IMR-90 (cell line): ENCODE results near the gene CAV2. TPM values are rescaled to one million over a fixed set of nuclear protein-coding genes. Genes with fewer than 3 reads are reported as not detected.

Experiments used
- ATAC-seq: fragments of 200-7000 bp; cut with Tn5 transposase; 2 replicates; pipeline ENCODE4 v1.9.1; 2020; ENCODE audit warnings: low read depth, mild to moderate bottlenecking, moderate library complexity
- BruUV-seq: library from RNA; stranded (reverse); fragments of 400-500 nt; replicated peaks from 2 replicates; lab custom pipeline; 2021; lab: Mats Ljungman, UMichigan
- CTCF ChIA-PET: fragments of 300-600 bp; formaldehyde crosslinking; extraction: SDS; loops from one replicate; lab custom pipeline; 2021; ENCODE audit warnings: antibody characterized with exemption; lab: Yijun Ruan, JAX
- POLR2A ChIA-PET: fragments of 300-600 bp; sonication (Branson Sonifier 250); formaldehyde crosslinking; loops from one replicate; lab custom pipeline; 2022; ENCODE audit warnings: antibody characterized with exemption; ENCODE audit not compliant: unreplicated experiment; lab: Charles Lee
- DNase-seq: peaks from one replicate; pipeline ENCODE4 v3.0.0; 2013
- H2AFZ ChIP-seq: replicated peaks from 2 replicates; pipeline ENCODE3; 2013; ENCODE audit warnings: low read length, mild to moderate bottlenecking; ENCODE audit not compliant: poor library complexity
- H2AK5ac ChIP-seq: 2 replicates; pipeline ENCODE4 v1.6.1; 2013; ENCODE audit warnings: low read depth, low read length, inconsistent platforms
- H2AK9ac ChIP-seq: replicated peaks from 2 replicates; pipeline ENCODE3; 2013; ENCODE audit warnings: mild to moderate bottlenecking, low read depth, low read length, moderate library complexity; ENCODE audit not compliant: poor library complexity
- H2BK120ac ChIP-seq: 2 replicates; pipeline ENCODE4 v1.6.1; 2013; ENCODE audit warnings: low read depth, low read length, inconsistent platforms
- H2BK15ac ChIP-seq: 3 replicates; pipeline ENCODE4 v1.6.1; 2013; ENCODE audit warnings: low read depth, low read length, inconsistent platforms
- H2BK20ac ChIP-seq: 2 replicates; pipeline ENCODE4 v1.6.1; 2013; ENCODE audit warnings: low read depth, mild to moderate bottlenecking, inconsistent platforms, low read length, moderate library complexity
- H2BK5ac ChIP-seq: 2 replicates; pipeline ENCODE4 v1.6.1; 2013; ENCODE audit warnings: mild to moderate bottlenecking, low read depth, low read length, inconsistent platforms; ENCODE audit not compliant: poor library complexity, severe bottlenecking
- H3K14ac ChIP-seq: replicated peaks from 2 replicates; pipeline ENCODE4 v1.6.1; 2013; ENCODE audit warnings: low read depth, low read length, inconsistent platforms
- H3K18ac ChIP-seq: 2 replicates; pipeline ENCODE4 v1.6.1; 2013; ENCODE audit warnings: low read depth, low read length, control low read depth
- H3K23ac ChIP-seq: 2 replicates; pipeline ENCODE4 v1.6.1; 2013; ENCODE audit warnings: low read depth, low read length, inconsistent platforms
- H3K27ac ChIP-seq: 2 replicates; pipeline ENCODE4 v1.5.1; 2013; ENCODE audit warnings: mild to moderate bottlenecking, control low read depth, low read length; ENCODE audit not compliant: insufficient read depth
- H3K27me3 ChIP-seq: 2 replicates; pipeline ENCODE4 v1.6.1; 2013; ENCODE audit warnings: low read length; ENCODE audit not compliant: control insufficient read depth, insufficient read depth
- H3K36me3 ChIP-seq: 2 replicates; pipeline ENCODE4 v1.6.1; 2013; ENCODE audit warnings: low read length, mixed read lengths; ENCODE audit not compliant: control insufficient read depth, insufficient read depth
- H3K4ac ChIP-seq: 2 replicates; pipeline ENCODE4 v1.6.1; 2013; ENCODE audit warnings: low read depth, low read length, inconsistent platforms
- H3K4me1 ChIP-seq: 2 replicates; pipeline ENCODE4 v1.6.1; 2013; ENCODE audit warnings: low read length, mixed read lengths; ENCODE audit not compliant: control insufficient read depth, insufficient read depth
- H3K4me2 ChIP-seq: 2 replicates; pipeline ENCODE4 v1.6.1; 2013; ENCODE audit warnings: low read depth, mild to moderate bottlenecking, control low read depth, low read length, moderate library complexity
- H3K4me3 ChIP-seq: 2 replicates; pipeline ENCODE4 v1.5.1; 2013; ENCODE audit warnings: low read depth, mild to moderate bottlenecking, control low read depth, low read length, moderate library complexity; ENCODE audit not compliant: insufficient read depth
- H3K56ac ChIP-seq: 2 replicates; pipeline ENCODE4 v1.6.1; 2013; ENCODE audit warnings: low read length, inconsistent platforms; ENCODE audit not compliant: insufficient read depth; ENCODE audit errors: extremely low read depth
- H3K79me1 ChIP-seq, 2 experiments: 2 replicates each; pipeline ENCODE4 v1.6.1; 2013; ENCODE audit warnings: low read length in 2 of 2, inconsistent platforms in 1 of 2, low read depth in 1 of 2
- H3K9ac ChIP-seq: 2 replicates; pipeline ENCODE4 v1.6.1; 2013; ENCODE audit warnings: low read depth, low read length, control low read depth
- H3K9me1 ChIP-seq: 2 replicates; pipeline ENCODE4 v1.6.1; 2013; ENCODE audit warnings: low read length, inconsistent platforms; ENCODE audit not compliant: insufficient read depth
- H3K9me3 ChIP-seq: 2 replicates; pipeline ENCODE4 v1.6.1; 2013; ENCODE audit warnings: low read length; ENCODE audit not compliant: control insufficient read depth, insufficient read depth
- H4K20me1 ChIP-seq: 2 replicates; pipeline ENCODE4 v1.6.1; 2013; ENCODE audit warnings: low read length, inconsistent platforms; ENCODE audit not compliant: insufficient read depth
- H4K5ac ChIP-seq: 2 replicates; pipeline ENCODE4 v1.6.1; 2013; ENCODE audit warnings: mild to moderate bottlenecking, low read depth, low read length, control low read depth
- H4K8ac ChIP-seq, 2 experiments: 2 replicates each; pipeline ENCODE4 v1.6.1; 2013; ENCODE audit warnings: low read depth in 2 of 2, low read length in 2 of 2, control low read depth in 1 of 2, inconsistent platforms in 1 of 2
- H4K91ac ChIP-seq: 2 replicates; pipeline ENCODE4 v1.6.1; 2013; ENCODE audit warnings: low read depth, low read length, inconsistent platforms; ENCODE audit not compliant: insufficient read depth
- CHD1 ChIP-seq: IDR thresholded peaks from 2 replicates; pipeline ENCODE4 v1.6.1; 2012; ENCODE audit warnings: low read depth, low read length, improper control_type of control experiment
- FOS ChIP-seq: fragments of 150-350 bp; IDR thresholded peaks from 2 replicates; pipeline ENCODE4 v1.6.1; 2016; ENCODE audit warnings: low read depth, low read length
- MAFK ChIP-seq: IDR thresholded peaks from 2 replicates; pipeline ENCODE4 v1.6.1; 2012; ENCODE audit warnings: low read depth, low read length, improper control_type of control experiment
- MXI1 ChIP-seq: IDR thresholded peaks from 2 replicates; pipeline ENCODE4 v1.6.1; 2012; ENCODE audit warnings: low read depth, mild to moderate bottlenecking, low read length, moderate library complexity, borderline replicate concordance
- NFE2L2 ChIP-seq: fragments of 150-350 bp; IDR thresholded peaks from 2 replicates; pipeline ENCODE4 v1.6.1; 2016; ENCODE audit warnings: low read depth, mild to moderate bottlenecking, low read length
- POLR2A ChIP-seq: IDR thresholded peaks from 2 replicates; pipeline ENCODE4 v1.6.1; 2012; ENCODE audit warnings: mild to moderate bottlenecking, low read depth, low read length
- RAD21 ChIP-seq: IDR thresholded peaks from 2 replicates; pipeline ENCODE4 v1.6.1; 2012; ENCODE audit warnings: low read length, improper control_type of control experiment
- RCOR1 ChIP-seq: IDR thresholded peaks from 2 replicates; pipeline ENCODE4 v1.6.1; 2012; ENCODE audit warnings: mild to moderate bottlenecking, low read length, improper control_type of control experiment; ENCODE audit not compliant: insufficient replicate concordance
- SMC3 ChIP-seq: fragments of 150-350 bp; IDR thresholded peaks from 2 replicates; pipeline ENCODE4 v1.6.1; 2016; ENCODE audit warnings: low read depth, mild to moderate bottlenecking, antibody characterized with exemption, low read length, moderate library complexity
- WGBS, 2 experiments: methylation state at CpG; one replicate each; pipeline versions ENCODE4 v1.1.5 to v1.1.7; 2013; ENCODE audit warnings: missing lambda C conversion rate in 2 of 2; ENCODE audit not compliant: insufficient read length in 1 of 2; ENCODE audit errors: extremely low coverage in 2 of 2; 5-methylcytosine and 5-hydroxymethylcytosine counted together
- dilution Hi-C: fragments of 300-500 bp; cut with HindIII; formaldehyde crosslinking; loops from one replicate; pipeline ENCODE4 v1.14.3; 2018; ENCODE audit warnings: low sequenced_read_pairs; ENCODE audit not compliant: unreplicated experiment
- in situ Hi-C: fragments of 300-500 bp; cut with MboI; formaldehyde crosslinking; loops from 3 replicates; pipeline ENCODE4 v1.14.3; 2019; ENCODE audit warnings: low sequenced_read_pairs, inconsistent platforms, mixed read lengths
- intact Hi-C: fragments of 100-400 bp; cut with micrococcal nuclease; formaldehyde crosslinking; loops from 2 replicates; pipeline ENCODE4 v1.10.0; 2022
- polyA plus RNA-seq, 3 experiments: library from polyadenylated mRNA; depleted of rRNA; stranded (reverse); fragments of >200 nt; gene quantifications; 2 replicates each; pipeline ENCODE4 v1.2.3, GENCODE V29; 2012; ENCODE audit warnings: low replicate concordance in 1 of 3
- total RNA-seq: library from RNA; depleted of rRNA; stranded (reverse); fragments of >200 nt; gene quantifications from 2 replicates; pipeline ENCODE4 v1.2.3, GENCODE V29; 2012
- TF ChIP-seq, protein P1 (sequence below): conservative IDR thresholded peaks from 2 replicates; pipeline ENCODE4 v1.5.1; 2012; ENCODE audit warnings: mild to moderate bottlenecking, low read depth, low read length, improper control_type of control experiment
- TF ChIP-seq, protein P2 (sequence below): fragments of 150-350 bp; IDR thresholded peaks from 2 replicates; pipeline ENCODE4 v1.6.1; 2016; ENCODE audit warnings: low read depth, mild to moderate bottlenecking, low read length, moderate library complexity, borderline replicate concordance
- TF ChIP-seq, protein P3 (sequence below): fragments of 150-350 bp; IDR thresholded peaks from 2 replicates; pipeline ENCODE4 v1.6.1; 2017; ENCODE audit warnings: mild to moderate bottlenecking, antibody characterized with exemption, low read length, low read depth

Gene CAV2
- total and polyA plus RNA-seq, 2 of the 4 experiments (the other 2 are of a cell fraction), result 199 to 265 TPM

DNA sequence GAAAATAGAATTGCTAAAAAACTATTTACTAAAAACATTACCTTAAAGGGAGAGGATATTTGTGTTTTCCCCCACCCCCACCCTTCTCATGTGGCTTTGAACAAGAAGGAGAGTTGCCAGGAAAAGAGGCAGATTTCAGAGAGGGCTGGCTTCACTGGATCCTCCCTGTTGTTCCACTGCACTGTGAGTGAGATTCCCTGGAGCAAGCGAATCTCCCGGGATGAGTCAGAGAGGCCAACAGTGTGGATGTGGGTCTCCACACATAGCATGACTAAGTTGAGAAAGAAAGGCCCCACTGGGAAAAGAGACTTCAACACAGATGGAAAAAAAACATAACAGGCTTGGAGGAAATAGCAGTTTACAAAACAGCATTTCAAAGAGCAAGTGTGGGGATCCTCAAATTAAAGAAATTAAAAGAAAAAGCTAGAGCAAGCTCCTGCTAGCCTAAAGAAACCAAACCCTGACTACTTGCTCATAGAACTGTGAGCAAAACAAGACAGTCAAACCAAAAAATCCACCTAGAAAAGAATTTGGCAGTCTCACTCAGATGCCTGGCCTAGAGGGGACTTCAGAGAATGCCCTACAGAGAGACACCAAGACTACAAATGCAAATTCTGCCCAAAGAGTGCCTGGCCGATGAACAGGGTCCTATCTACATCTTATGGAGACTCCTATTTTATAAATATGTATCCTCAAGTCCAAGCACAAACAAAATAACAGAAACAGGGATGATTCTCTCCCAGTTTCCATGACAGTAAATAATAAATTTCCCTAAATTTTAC is 28.7 kb downstream of the CAV2 start:
- Histone ChIP-seq H2AK9ac (no peak overlapping the region), H2AK5ac (no peak overlapping the region), H3K27ac (peak overlapping the region; percentile 97), H4K5ac (peak overlapping the region; percentile 73), H3K4me3 (peak overlapping the region; percentile 72), H2AFZ (no peak overlapping the region), H3K14ac (peak overlapping the region; percentile 54), H3K56ac (peak overlapping the region; percentile 97), H3K18ac (peak overlapping the region; percentile 87), H2BK20ac (peak overlapping the region; percentile 54; the same call in 1 of the 2 replicates), H3K23ac (peak overlapping the region; percentile 100; the same call in 1 of the 2 replicates), H3K9ac (peak overlapping the region; percentile 97), H3K36me3 (peaks cover 26% of the 10 kb centered on the region), H2BK15ac (peak overlapping the region; percentile 48; the same call in 2 of the 3 replicates), H4K91ac (peak overlapping the region; percentile 54), H3K9me3 (no peaks in the 10 kb centered on the region), H3K4ac (peak overlapping the region; percentile 76; the same call in 1 of the 2 replicates), H3K4me1 (peaks cover 12% of the 10 kb centered on the region), H2BK120ac (peak overlapping the region; percentile 66), H3K9me1 (peaks cover 6% of the 10 kb centered on the region; the same call in 1 of the 2 replicates), H4K8ac (peak overlapping the region; percentile 11 to 94; a peak in 2 of 4 replicates), H2BK5ac (peak overlapping the region; percentile 99), H3K4me2 (peak overlapping the region; percentile 94), H3K27me3 (no peaks in the 10 kb centered on the region), H3K79me1 (peaks cover 0 to 27% of the 10 kb centered on the region in 2 experiments; a peak in 2 of 4 replicates), H4K20me1 (peaks cover 22% of the 10 kb centered on the region)
- 0% methylated on average over 1 of the region's 3 CpGs; no CpG with 5 or more reads in 1 of the 2 experiments for WGBS, 2 experiments
- dilution Hi-C loops, result no loop called here
- DNase-seq (peak; percentile 97), ATAC-seq (peak; percentile 35)
- intact Hi-C loops, result loop anchor here (5.0 kb wide), 2 partner anchors 279 to 391 kb away; no protein-coding TSS in a partner anchor
- POLR2A ChIA-PET, result interaction anchor here (0.9 to 1.2 kb wide), 3 partner anchors 29 to 55 kb away, joined by 3 to 4 read pairs (median 3); partner anchors contain the start of gene CAV2
- no TSS peak for BruUV-seq
- in situ Hi-C loops, result loop anchor here (10.0 kb wide), 1 partner anchor 353 kb away; no protein-coding TSS in a partner anchor
- CTCF ChIA-PET, result interaction anchor here (0.6 to 1.3 kb wide), 2 partner anchors 26 to 31 kb away, joined by 3 to 4 read pairs; no protein-coding TSS in a partner anchor
- TF ChIP-seq, protein P1, sequence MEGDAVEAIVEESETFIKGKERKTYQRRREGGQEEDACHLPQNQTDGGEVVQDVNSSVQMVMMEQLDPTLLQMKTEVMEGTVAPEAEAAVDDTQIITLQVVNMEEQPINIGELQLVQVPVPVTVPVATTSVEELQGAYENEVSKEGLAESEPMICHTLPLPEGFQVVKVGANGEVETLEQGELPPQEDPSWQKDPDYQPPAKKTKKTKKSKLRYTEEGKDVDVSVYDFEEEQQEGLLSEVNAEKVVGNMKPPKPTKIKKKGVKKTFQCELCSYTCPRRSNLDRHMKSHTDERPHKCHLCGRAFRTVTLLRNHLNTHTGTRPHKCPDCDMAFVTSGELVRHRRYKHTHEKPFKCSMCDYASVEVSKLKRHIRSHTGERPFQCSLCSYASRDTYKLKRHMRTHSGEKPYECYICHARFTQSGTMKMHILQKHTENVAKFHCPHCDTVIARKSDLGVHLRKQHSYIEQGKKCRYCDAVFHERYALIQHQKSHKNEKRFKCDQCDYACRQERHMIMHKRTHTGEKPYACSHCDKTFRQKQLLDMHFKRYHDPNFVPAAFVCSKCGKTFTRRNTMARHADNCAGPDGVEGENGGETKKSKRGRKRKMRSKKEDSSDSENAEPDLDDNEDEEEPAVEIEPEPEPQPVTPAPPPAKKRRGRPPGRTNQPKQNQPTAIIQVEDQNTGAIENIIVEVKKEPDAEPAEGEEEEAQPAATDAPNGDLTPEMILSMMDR, result no peak
- TF ChIP-seq RAD21 (peak; percentile 38), MXI1 (peak; percentile 71; the same call in 1 of the 2 replicates), NFE2L2 (no peak), FOS (peak; percentile 70), MAFK (peak; percentile 30; the same call in 1 of the 2 replicates), CHD1 (no peak), POLR2A (peak; percentile 68; the same call in 1 of the 2 replicates), RCOR1 (no peak), SMC3 (0 out of 2 replicates have a peak, but pooled peaks have one; percentile 22)
- TF ChIP-seq, protein P2, sequence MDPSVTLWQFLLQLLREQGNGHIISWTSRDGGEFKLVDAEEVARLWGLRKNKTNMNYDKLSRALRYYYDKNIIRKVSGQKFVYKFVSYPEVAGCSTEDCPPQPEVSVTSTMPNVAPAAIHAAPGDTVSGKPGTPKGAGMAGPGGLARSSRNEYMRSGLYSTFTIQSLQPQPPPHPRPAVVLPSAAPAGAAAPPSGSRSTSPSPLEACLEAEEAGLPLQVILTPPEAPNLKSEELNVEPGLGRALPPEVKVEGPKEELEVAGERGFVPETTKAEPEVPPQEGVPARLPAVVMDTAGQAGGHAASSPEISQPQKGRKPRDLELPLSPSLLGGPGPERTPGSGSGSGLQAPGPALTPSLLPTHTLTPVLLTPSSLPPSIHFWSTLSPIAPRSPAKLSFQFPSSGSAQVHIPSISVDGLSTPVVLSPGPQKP, result no peak
- TF ChIP-seq, protein P3, sequence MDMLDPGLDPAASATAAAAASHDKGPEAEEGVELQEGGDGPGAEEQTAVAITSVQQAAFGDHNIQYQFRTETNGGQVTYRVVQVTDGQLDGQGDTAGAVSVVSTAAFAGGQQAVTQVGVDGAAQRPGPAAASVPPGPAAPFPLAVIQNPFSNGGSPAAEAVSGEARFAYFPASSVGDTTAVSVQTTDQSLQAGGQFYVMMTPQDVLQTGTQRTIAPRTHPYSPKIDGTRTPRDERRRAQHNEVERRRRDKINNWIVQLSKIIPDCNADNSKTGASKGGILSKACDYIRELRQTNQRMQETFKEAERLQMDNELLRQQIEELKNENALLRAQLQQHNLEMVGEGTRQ, result no peak
